OCI-LY3 (cell line): ENCODE results near the gene RRP1.

Experiments used
- H2AFZ ChIP-seq: fragments of 200-600, 300-600 bp; shearing (Covaris generic); 2 replicates; pipeline ENCODE4 v1.6.0; 2014; ENCODE audit warnings: antibody characterized with exemption, low read depth, low read length
- H3K27ac ChIP-seq: fragments of 200-600, 300-600 bp; sonication (generic); 2 replicates; pipeline ENCODE4 v1.5.1; 2014; ENCODE audit warnings: mild to moderate bottlenecking, low read length, moderate library complexity, mixed read lengths
- H3K27me3 ChIP-seq: fragments of 200-600, 300-600 bp; sonication (generic); 2 replicates; pipeline ENCODE4 v1.6.1; 2014; ENCODE audit warnings: low read depth, low read length, mixed read lengths
- H3K36me3 ChIP-seq: fragments of 200-600, 300-600 bp; sonication (generic); replicated peaks from 2 replicates; pipeline ENCODE3; 2014; ENCODE audit warnings: low read depth, low read length, mixed read lengths
- H3K4me1 ChIP-seq: fragments of 300-600, 200-600 bp; sonication (generic); 2 replicates; pipeline ENCODE4 v1.6.1; 2014; ENCODE audit warnings: low read length, mixed read lengths
- H3K4me2 ChIP-seq: fragments of 200-600, 300-600 bp; sonication (generic); 2 replicates; pipeline ENCODE4 v1.6.1; 2014; ENCODE audit warnings: low read length, mixed read lengths
- H3K4me3 ChIP-seq: fragments of 300-600, 200-600 bp; sonication (generic); 2 replicates; pipeline ENCODE4 v1.5.1; 2014; ENCODE audit warnings: antibody characterized with exemption, mild to moderate bottlenecking, low read length, moderate library complexity
- H3K79me2 ChIP-seq: fragments of 300-600, 200-600 bp; shearing (Covaris generic); 2 replicates; pipeline ENCODE4 v1.6.1; 2014; ENCODE audit warnings: mild to moderate bottlenecking, low read length, mixed read lengths
- H3K9ac ChIP-seq: fragments of 300-600, 200-600 bp; shearing (Covaris generic); 2 replicates; pipeline ENCODE4 v1.6.0; 2014; ENCODE audit warnings: mild to moderate bottlenecking, low read length, moderate library complexity
- H3K9me3 ChIP-seq: fragments of 200-600, 300-600 bp; shearing (Covaris generic); 2 replicates; pipeline ENCODE4 v1.6.1; 2014; ENCODE audit warnings: low read length, mixed read lengths; ENCODE audit not compliant: insufficient read depth
- H4K20me1 ChIP-seq: fragments of 200-600, 300-600 bp; sonication (generic); 2 replicates; pipeline ENCODE4 v1.6.1; 2016; ENCODE audit warnings: low read length, mixed read lengths; ENCODE audit not compliant: insufficient read depth
- CTCF ChIP-seq: fragments of 200-600, 300-600 bp; sonication (generic); IDR thresholded peaks from 2 replicates; pipeline ENCODE4 v1.5.1; 2014; ENCODE audit warnings: antibody characterized with exemption, low read length, low read depth
- EZH2phosphoT487 ChIP-seq: fragments of 200-600 bp; shearing (Covaris generic); IDR thresholded peaks from 2 replicates; pipeline ENCODE4 v1.6.1; 2018; ENCODE audit warnings: antibody characterized with exemption, mixed run types, low read depth

RRP1 gene

DNA sequence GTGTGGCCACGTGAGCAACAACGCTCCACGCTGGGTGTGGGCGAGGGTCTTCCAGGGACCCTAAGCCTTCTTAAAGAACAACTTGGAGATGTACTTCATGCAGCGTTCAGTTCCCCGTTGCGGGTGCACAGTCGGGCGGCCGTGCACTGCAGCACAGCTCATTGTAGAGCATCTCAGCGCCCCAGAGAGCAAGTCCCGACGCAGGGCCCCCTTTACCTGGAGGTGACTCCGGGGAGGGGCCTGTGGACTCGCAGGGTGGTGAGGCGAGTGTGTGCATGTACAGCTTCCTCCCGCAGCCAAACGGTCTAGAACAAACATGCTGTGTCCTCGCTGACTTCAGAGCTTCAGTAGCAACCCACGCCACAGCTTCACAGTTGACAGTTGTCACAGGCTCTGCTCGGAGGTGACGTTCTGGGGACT is 19.5 kb downstream of the RRP1 start:
- peaks cover 23% of the 10 kb centered on the region for H3K36me3 ChIP-seq
- peak overlapping the region; percentile 58 for H3K27ac ChIP-seq
- H3K4me3 ChIP-seq: peak overlapping the region; percentile 77
- H3K4me2 ChIP-seq: peak overlapping the region; percentile 99
- H2AFZ ChIP-seq: no peak overlapping the region
- TF ChIP-seq EZH2phosphoT487: no peak
- no peak for TF ChIP-seq CTCF
- peaks cover 71% of the 10 kb centered on the region for H3K4me1 ChIP-seq
- peaks cover 8% of the 10 kb centered on the region for H3K79me2 ChIP-seq
- H4K20me1 ChIP-seq: no peaks in the 10 kb centered on the region
- H3K9me3 ChIP-seq: peaks cover 10% of the 10 kb centered on the region; the same call in 1 of the 2 replicates
- peak overlapping the region; percentile 70; the same call in 1 of the 2 replicates for H3K9ac ChIP-seq
- no peaks in the 10 kb centered on the region for H3K27me3 ChIP-seq

DNA sequence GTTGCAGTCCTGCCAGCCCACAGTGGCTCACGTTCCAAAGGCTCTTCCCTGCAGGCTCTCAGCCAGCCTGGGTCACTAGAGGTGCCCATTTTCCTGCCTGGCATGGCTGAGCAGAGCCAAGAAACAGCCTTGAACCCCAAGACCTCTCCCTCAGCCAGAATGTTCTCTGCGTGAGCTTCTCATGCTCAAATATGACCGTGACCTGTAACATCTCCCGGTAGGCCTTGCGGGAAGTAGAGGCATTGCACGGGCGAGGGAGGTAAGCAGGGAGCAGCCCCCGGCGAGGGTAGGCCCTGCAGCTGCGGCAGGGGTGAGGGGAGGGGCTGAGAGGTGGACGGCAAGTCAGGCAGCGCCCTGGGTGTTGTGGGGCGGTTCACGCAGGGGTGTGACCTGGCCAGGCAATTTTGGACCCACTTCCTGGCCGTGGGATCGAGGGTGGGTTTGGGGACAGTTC is 20.0 kb downstream of the RRP1 start:
- Histone ChIP-seq H3K9ac (peak overlapping the region; percentile 70; the same call in 1 of the 2 replicates), H3K27ac (peak overlapping the region; percentile 58), H3K36me3 (peaks cover 18% of the 10 kb centered on the region), H4K20me1 (no peaks in the 10 kb centered on the region), H3K79me2 (peaks cover 8% of the 10 kb centered on the region), H3K27me3 (no peaks in the 10 kb centered on the region), H3K4me1 (peaks cover 71% of the 10 kb centered on the region), H3K9me3 (peaks cover 10% of the 10 kb centered on the region; the same call in 1 of the 2 replicates), H3K4me2 (peak overlapping the region; percentile 99), H2AFZ (no peak overlapping the region), H3K4me3 (peak overlapping the region; percentile 77)
- TF ChIP-seq EZH2phosphoT487 (no peak), CTCF (no peak)

DNA sequence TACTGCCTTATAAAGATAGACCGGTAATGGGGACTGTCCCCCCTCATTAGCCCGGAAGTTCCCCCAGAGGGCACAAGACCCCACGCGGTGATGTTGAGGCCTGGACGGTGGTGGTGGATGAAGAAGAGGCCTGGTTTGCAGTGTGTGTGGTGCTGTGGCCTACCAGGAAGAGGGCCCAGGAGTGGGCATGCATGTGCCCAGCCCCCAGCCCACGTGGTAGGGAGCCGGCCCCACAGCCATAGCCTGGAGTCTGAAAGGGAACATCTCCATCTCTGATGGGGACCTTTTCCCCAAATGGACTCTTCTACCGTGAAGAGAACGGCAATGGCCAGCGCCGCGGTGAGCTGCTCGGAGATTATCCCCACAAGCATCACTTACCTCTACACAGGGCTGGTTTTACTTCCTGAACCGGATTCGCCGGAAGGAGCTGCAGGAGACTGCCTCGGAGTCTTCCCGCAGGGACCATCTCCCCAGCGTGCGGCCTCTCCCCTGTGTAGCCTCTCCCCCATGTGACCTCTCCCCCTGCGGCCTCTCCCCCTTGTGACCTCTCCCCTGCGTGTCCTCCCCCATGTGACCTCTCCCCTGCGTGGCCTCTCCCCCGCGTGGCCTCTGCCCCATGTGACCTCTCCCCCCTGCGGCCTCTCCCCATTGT is 20.6 kb downstream of the RRP1 start:
- Histone ChIP-seq H3K9me3 (peaks cover 10% of the 10 kb centered on the region; the same call in 1 of the 2 replicates), H3K4me1 (peaks cover 65% of the 10 kb centered on the region), H4K20me1 (no peaks in the 10 kb centered on the region), H3K27ac (peak overlapping the region; percentile 58), H3K4me2 (peak overlapping the region; percentile 99), H3K4me3 (peak overlapping the region; percentile 77), H2AFZ (no peak overlapping the region; the same call in 1 of the 2 replicates), H3K79me2 (peaks cover 8% of the 10 kb centered on the region), H3K27me3 (0 out of 2 replicates have a peak, but pooled peaks cover 2% of the 10 kb centered on the region), H3K36me3 (peaks cover 14% of the 10 kb centered on the region), H3K9ac (peak overlapping the region; percentile 70)
- TF ChIP-seq CTCF (no peak), EZH2phosphoT487 (no peak)

DNA sequence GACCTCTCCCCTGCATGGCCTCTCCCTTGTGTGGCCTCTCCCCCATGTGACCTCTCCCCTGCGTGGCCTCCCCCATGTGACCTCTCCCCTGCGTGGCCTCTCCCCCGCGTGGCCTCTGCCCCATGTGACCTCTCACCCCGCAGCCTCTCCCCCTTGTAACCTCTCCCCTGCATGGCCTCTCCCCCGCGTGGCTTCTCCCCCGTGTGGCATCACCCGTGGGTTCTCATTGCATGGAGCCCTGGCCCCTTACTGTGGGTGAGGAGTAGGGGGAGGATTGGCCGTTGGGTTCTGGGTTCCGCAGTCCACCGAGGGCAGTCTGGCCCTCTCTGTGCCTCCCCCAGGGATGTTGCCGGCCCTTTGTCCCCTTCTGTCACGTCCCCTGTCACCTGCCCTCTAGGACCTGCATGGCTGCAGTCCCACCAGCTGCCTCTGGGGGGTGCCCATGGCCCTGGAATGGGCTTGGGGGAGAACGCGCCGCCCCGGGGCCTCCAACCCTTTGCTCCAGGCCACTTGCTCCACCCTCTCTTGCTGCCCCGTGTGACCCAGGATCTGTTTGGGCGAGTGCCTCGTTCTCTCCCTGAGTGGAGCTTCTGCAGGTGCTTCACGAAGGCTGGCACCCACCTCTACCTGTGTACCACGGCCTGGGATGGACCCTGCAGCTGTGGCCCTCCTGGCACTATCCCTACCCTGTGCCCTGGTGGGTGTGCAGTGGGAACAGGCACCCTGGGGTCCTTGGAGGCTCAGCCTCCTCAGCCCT is 21.3 kb downstream of the RRP1 start:
- Histone ChIP-seq H3K79me2 (peaks cover 8% of the 10 kb centered on the region), H3K4me3 (peak overlapping the region; percentile 77), H3K4me2 (peak overlapping the region; percentile 99), H3K9ac (peak overlapping the region; percentile 70), H3K27ac (peak overlapping the region; percentile 58), H2AFZ (no peak overlapping the region; the same call in 1 of the 2 replicates), H3K9me3 (peaks cover 10% of the 10 kb centered on the region; the same call in 1 of the 2 replicates), H4K20me1 (no peaks in the 10 kb centered on the region), H3K27me3 (0 out of 2 replicates have a peak, but pooled peaks cover 2% of the 10 kb centered on the region), H3K36me3 (peaks cover 14% of the 10 kb centered on the region), H3K4me1 (peaks cover 59% of the 10 kb centered on the region)
- peak; percentile 83 for TF ChIP-seq CTCF
- no peak for TF ChIP-seq EZH2phosphoT487
